Natural killer cell (primary cell): ENCODE measurements around the gene STARD10. TPM values are rescaled to one million over a fixed set of nuclear protein-coding genes. Genes with fewer than 3 reads are reported as not detected.

Source experiments
- ATAC-seq, 3 donors: fragments of 150-1000 bp in 2 of 3; fragments of 200-7000 bp in 1 of 3; cut with Tn5 transposase; 1 replicate in 1 of 3; 2 replicates in 2 of 3; pipeline ENCODE4 v1.10.0; 2021; ENCODE audit warnings: mild to moderate bottlenecking in 2 of 3, moderate library complexity in 2 of 3
- DNase-seq, 2 donors: peaks; one replicate each; pipeline versions ENCODE4 v3.0.0 to v3.0.0-alpha.2; 2013 to 2021; ENCODE audit warnings: mixed read lengths in 1 of 2
- H3K27ac ChIP-seq: one replicate; pipeline ENCODE4 v1.5.1; 2013; ENCODE audit warnings: mild to moderate bottlenecking, low read length
- H3K27me3 ChIP-seq: one replicate; pipeline ENCODE4 v1.6.1; 2013; ENCODE audit warnings: low read length; ENCODE audit not compliant: control insufficient read depth, insufficient read depth
- H3K36me3 ChIP-seq: one replicate; pipeline ENCODE4 v1.6.1; 2013; ENCODE audit warnings: low read length; ENCODE audit not compliant: control insufficient read depth, insufficient read depth
- H3K4me1 ChIP-seq: one replicate; pipeline ENCODE4 v1.6.1; 2013; ENCODE audit warnings: low read length; ENCODE audit not compliant: control insufficient read depth, insufficient read depth
- H3K4me3 ChIP-seq: one replicate; pipeline ENCODE4 v1.5.1; 2013; ENCODE audit warnings: low read length
- H3K9me3 ChIP-seq: one replicate; pipeline ENCODE4 v1.6.1; 2013; ENCODE audit warnings: low read length; ENCODE audit not compliant: control insufficient read depth, insufficient read depth
- H3K27ac Mint-ChIP-seq, 2 donors: one replicate each; pipeline ENCODE4 v1.8.0; 2022; ENCODE audit warnings: mild to moderate bottlenecking in 2 of 2, mixed read lengths in 2 of 2, moderate library complexity in 1 of 2
- H3K27me3 Mint-ChIP-seq, 2 donors: one replicate each; pipeline ENCODE4 v1.8.0; 2022; ENCODE audit warnings: low read depth in 2 of 2, mixed read lengths in 2 of 2
- H3K36me3 Mint-ChIP-seq: one replicate; pipeline ENCODE4 v1.8.0; 2022; ENCODE audit warnings: mixed read lengths
- H3K4me1 Mint-ChIP-seq, 2 donors: one replicate each; pipeline ENCODE4 v1.8.0; 2022; ENCODE audit warnings: mixed read lengths in 2 of 2
- H3K4me3 Mint-ChIP-seq: one replicate; pipeline ENCODE4 v1.8.0; 2022; ENCODE audit warnings: mild to moderate bottlenecking, moderate library complexity, mixed read lengths
- H3K9me3 Mint-ChIP-seq, 2 donors: one replicate each; pipeline ENCODE4 v1.8.0; 2022; ENCODE audit warnings: mixed read lengths in 2 of 2
- WGBS: methylation state at CpG from one replicate; pipeline ENCODE4 v1.1.7; 2013; ENCODE audit warnings: missing lambda C conversion rate; ENCODE audit not compliant: insufficient coverage; 5-methylcytosine and 5-hydroxymethylcytosine counted together
- intact Hi-C: fragments of 100-400 bp; cut with micrococcal nuclease; formaldehyde crosslinking; loops from one replicate; pipeline ENCODE4 v1.14.2; 2022
- total RNA-seq, 4 donors: library from RNA; stranded (reverse); fragments of 120-200 nt in 1 of 4; gene quantifications; one replicate each; pipeline versions ENCODE4 v1.2.3 to v1.2.4, GENCODE V29; 2013 to 2022
- TF ChIP-seq, protein P1 (sequence below): fragments of 200-600 bp; IDR thresholded peaks from one replicate; pipeline ENCODE4 v1.8.0; 2022; ENCODE audit warnings: antibody characterized with exemption

Gene STARD10
- total RNA-seq, 3 donors from 2014 or later (not counting 1 experiment from before 2014, with no cell fraction given): 10.9 to 17.3 (median 11.7) TPM

DNA sequence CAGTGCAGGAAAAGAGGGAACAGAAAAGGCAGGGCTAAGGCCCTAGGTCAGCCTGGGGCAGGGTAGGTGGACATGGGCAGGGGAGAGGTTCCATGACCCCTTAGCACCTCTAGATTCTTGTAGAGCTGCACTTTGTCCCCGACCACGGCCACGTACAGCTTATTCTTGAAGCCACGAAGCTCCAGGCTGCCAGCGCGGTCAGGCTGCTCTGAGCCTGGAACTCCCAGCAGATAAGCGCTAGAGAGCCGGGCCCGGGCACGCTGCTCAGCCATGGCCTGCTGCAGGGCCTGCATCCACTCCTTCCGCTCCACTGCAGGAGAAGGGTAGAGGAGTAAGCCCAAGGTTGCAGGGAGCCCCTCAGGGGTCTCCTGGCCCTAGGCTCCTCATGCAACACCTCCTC is 83.6 kb downstream of the STARD10 start:
- WGBS: 94% methylated on average over 11 of the region's 11 CpGs
- Mint-ChIP-seq H3K4me3 (no peak overlapping the region), H3K27me3 (no peaks in the 10 kb centered on the region), H3K36me3 (peaks cover 12% of the 10 kb centered on the region), H3K9me3 (no peaks in the 10 kb centered on the region), H3K4me1 (peaks cover 52 to 74% of the 10 kb centered on the region in 2 donors), H3K27ac (peak overlapping the region in 1 of 2 donors; percentile 70)
- DNase-seq: no peak
- no peak overlapping the region for H3K27ac ChIP-seq
- TF ChIP-seq, protein P1, sequence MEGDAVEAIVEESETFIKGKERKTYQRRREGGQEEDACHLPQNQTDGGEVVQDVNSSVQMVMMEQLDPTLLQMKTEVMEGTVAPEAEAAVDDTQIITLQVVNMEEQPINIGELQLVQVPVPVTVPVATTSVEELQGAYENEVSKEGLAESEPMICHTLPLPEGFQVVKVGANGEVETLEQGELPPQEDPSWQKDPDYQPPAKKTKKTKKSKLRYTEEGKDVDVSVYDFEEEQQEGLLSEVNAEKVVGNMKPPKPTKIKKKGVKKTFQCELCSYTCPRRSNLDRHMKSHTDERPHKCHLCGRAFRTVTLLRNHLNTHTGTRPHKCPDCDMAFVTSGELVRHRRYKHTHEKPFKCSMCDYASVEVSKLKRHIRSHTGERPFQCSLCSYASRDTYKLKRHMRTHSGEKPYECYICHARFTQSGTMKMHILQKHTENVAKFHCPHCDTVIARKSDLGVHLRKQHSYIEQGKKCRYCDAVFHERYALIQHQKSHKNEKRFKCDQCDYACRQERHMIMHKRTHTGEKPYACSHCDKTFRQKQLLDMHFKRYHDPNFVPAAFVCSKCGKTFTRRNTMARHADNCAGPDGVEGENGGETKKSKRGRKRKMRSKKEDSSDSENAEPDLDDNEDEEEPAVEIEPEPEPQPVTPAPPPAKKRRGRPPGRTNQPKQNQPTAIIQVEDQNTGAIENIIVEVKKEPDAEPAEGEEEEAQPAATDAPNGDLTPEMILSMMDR: no peak
- no peak for ATAC-seq
- no peak overlapping the region for H3K4me3 ChIP-seq
- H3K36me3 ChIP-seq: peaks cover 79% of the 10 kb centered on the region
- no peaks in the 10 kb centered on the region for H3K27me3 ChIP-seq
- H3K4me1 ChIP-seq: peaks cover 25% of the 10 kb centered on the region
- intact Hi-C loops: no loop called here
- H3K9me3 ChIP-seq: no peaks in the 10 kb centered on the region

DNA sequence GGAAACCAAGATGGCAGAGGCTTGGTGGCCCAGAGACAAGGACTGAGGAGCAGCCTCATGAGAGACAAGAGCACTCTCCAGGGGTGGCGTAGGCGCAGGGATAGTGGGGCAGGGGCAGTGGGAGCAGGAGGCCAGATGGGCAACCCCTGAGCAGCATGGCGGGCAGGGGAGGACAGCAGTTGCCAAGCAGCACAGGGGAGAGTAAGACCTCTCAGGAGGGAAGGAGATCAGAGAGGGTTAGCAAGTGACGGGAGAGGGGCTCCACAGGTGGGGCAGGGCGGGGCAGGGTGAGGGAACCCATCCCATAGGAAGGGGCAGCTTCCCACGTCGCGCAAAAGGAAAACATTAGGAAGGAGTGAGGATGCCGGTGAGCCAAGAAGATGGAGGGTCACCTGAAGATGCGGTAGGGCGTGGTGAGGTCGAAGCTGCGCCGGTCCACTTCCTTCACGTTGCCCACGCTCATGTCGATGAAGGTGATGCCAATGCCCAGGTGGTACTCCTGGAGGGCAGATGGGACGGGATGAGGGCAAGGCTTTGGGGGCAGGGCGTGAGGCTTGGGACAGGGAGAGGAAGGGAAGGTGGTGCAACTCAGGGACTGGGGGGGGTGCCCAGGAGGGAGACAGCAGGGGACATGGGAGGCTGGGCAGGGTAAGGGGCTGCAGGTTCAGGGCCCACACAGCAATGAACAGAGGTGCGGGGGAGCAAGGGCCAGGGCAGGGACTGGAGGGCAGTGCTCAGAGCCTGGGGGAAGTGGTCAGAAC is 84.2 kb downstream of the STARD10 start:
- H3K4me1 Mint-ChIP-seq: peaks cover 47 to 69% of the 10 kb centered on the region in 2 donors
- DNase-seq (no peak), ATAC-seq (no peak)
- 97% methylated on average over 20 of the region's 20 CpGs for WGBS
- peak overlapping the region; percentile 54 to 70 for H3K27ac Mint-ChIP-seq
- TF ChIP-seq, protein P1: no peak
- H3K9me3 Mint-ChIP-seq: no peaks in the 10 kb centered on the region
- no peaks in the 10 kb centered on the region for H3K27me3 Mint-ChIP-seq
- H3K27me3 ChIP-seq: no peaks in the 10 kb centered on the region
- no peak overlapping the region for H3K4me3 ChIP-seq
- peaks cover 12% of the 10 kb centered on the region for H3K36me3 Mint-ChIP-seq
- intact Hi-C loops: no loop called here
- peaks cover 19% of the 10 kb centered on the region for H3K4me1 ChIP-seq
- no peak overlapping the region for H3K27ac ChIP-seq
- no peaks in the 10 kb centered on the region for H3K9me3 ChIP-seq
- peaks cover 81% of the 10 kb centered on the region for H3K36me3 ChIP-seq
- H3K4me3 Mint-ChIP-seq: no peak overlapping the region

DNA sequence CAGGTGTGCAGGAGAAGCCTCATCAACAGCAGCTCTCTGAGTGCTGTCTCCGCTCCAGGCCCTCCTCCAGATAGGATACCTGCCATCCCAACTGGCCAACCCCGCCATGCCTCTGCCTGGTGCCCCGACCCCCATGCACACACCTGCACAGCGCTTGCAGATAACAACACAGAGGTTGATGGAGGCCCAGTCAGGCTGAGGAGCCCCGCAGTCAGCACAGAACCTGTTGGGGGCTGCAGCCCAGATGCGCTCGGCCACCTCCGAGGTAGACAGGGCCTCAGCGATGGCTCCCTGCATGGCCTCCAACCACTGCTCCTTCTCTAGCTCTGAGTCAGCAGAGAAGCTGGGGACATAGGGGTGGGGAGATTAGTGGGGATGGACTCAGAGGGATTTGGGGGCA is 86.8 kb downstream of the STARD10 start:
- intact Hi-C loops: no loop called here
- Mint-ChIP-seq H3K36me3 (peaks cover 12% of the 10 kb centered on the region), H3K4me3 (no peak overlapping the region), H3K4me1 (peaks cover 33 to 51% of the 10 kb centered on the region in 2 donors), H3K9me3 (no peaks in the 10 kb centered on the region), H3K27ac (peak overlapping the region; percentile 46 to 86), H3K27me3 (no peaks in the 10 kb centered on the region)
- no peaks in the 10 kb centered on the region for H3K9me3 ChIP-seq
- no peaks in the 10 kb centered on the region for H3K27me3 ChIP-seq
- H3K36me3 ChIP-seq: peaks cover 92% of the 10 kb centered on the region
- H3K27ac ChIP-seq: no peak overlapping the region
- H3K4me1 ChIP-seq: no peaks in the 10 kb centered on the region
- no peak overlapping the region for H3K4me3 ChIP-seq
- over 99% methylated on average over 9 of the region's 9 CpGs for WGBS
- no peak for ATAC-seq
- TF ChIP-seq, protein P1: no peak
- DNase-seq: no peak

DNA sequence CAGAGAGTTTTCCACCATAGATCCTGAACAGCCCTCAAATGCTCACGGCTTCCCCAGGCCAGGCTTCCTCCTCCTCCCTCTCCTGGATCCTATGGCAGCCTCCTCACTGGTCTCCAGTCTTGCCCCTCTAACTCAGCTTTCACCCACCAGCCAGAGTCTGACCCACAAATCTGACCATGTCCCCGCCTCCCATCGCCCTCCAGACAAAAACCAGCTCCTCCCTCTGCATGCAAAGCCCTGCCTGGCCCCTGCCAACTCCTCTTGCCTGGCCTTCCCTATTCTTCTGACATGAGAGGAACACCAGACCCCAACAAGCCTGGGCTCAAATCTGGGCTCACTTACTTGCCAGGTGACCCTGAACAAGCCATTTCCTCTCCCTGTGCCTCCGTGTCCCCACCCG is 87.3 kb downstream of the STARD10 start:
- TF ChIP-seq, protein P1: no peak
- H3K4me3 ChIP-seq: no peak overlapping the region
- peak overlapping the region; percentile 46 to 86 for H3K27ac Mint-ChIP-seq
- H3K4me1 ChIP-seq: no peaks in the 10 kb centered on the region
- no peak for DNase-seq
- peaks cover 12% of the 10 kb centered on the region for H3K36me3 Mint-ChIP-seq
- no peaks in the 10 kb centered on the region for H3K27me3 Mint-ChIP-seq
- no peak overlapping the region for H3K4me3 Mint-ChIP-seq
- H3K36me3 ChIP-seq: peaks cover 92% of the 10 kb centered on the region
- no peaks in the 10 kb centered on the region for H3K9me3 ChIP-seq
- H3K27ac ChIP-seq: no peak overlapping the region
- no peaks in the 10 kb centered on the region for H3K9me3 Mint-ChIP-seq
- no peak for ATAC-seq
- WGBS: 94% methylated on average over 5 of the region's 5 CpGs
- intact Hi-C loops: no loop called here
- H3K4me1 Mint-ChIP-seq: peaks cover 33 to 51% of the 10 kb centered on the region in 2 donors
- H3K27me3 ChIP-seq: no peaks in the 10 kb centered on the region
